ENCODE data around the gene SLC31A2. TPM values are rescaled to one million over a fixed set of nuclear protein-coding genes. Genes with fewer than 3 reads are reported as not detected.

Gene SLC31A2
- total RNA-seq, 2 donors from 2014 or later = 16.3 to 23.7 TPM

DNA sequence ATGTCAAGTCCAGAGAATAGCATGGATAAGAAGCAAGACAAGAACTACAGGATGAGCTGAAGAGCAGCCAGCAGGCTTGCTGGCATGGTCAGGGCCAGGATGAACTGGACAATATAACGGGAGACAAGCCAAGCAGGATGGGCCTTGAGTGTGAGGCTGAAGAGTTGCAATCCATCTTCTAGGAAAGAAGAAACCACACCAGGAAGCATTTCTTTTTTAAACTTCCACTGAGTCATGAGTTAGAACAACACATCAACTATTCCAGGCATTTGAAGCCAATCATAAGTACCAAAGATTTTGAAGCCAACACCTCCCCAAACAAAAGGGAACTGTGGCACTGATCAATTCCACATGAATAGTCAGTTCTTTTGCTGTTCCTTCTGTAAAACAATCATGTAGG lies 27.3 kb downstream of the SLC31A2 start:
- 95 to 96% methylated on average over 1 of the region's 1 CpG for WGBS, 2 donors
- H3K27me3 ChIP-seq = no peaks in the 10 kb centered on the region
- no peaks in the 10 kb centered on the region for H3K9me3 ChIP-seq
- intact Hi-C loops (cut with DNase I) = no loop called here
- peaks cover under 1 to 36% of the 10 kb centered on the region in 2 donors for H3K36me3 ChIP-seq (replicated peaks in 1 of 2; ENCODE audit: insufficient read depth in 1 of 2, low read depth in 2 of 2)
- DNase-seq (no peak), ATAC-seq (no peak)
- H3K4me1 ChIP-seq = no peaks in the 10 kb centered on the region
- no peak for TF ChIP-seq POLR2A (IDR thresholded peaks at IDR 0.05)
- TF ChIP-seq, protein P1, sequence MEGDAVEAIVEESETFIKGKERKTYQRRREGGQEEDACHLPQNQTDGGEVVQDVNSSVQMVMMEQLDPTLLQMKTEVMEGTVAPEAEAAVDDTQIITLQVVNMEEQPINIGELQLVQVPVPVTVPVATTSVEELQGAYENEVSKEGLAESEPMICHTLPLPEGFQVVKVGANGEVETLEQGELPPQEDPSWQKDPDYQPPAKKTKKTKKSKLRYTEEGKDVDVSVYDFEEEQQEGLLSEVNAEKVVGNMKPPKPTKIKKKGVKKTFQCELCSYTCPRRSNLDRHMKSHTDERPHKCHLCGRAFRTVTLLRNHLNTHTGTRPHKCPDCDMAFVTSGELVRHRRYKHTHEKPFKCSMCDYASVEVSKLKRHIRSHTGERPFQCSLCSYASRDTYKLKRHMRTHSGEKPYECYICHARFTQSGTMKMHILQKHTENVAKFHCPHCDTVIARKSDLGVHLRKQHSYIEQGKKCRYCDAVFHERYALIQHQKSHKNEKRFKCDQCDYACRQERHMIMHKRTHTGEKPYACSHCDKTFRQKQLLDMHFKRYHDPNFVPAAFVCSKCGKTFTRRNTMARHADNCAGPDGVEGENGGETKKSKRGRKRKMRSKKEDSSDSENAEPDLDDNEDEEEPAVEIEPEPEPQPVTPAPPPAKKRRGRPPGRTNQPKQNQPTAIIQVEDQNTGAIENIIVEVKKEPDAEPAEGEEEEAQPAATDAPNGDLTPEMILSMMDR (IDR thresholded peaks at IDR 0.05) = no peak
- no peak overlapping the region for H3K27ac ChIP-seq
- H3K4me3 ChIP-seq = no peak overlapping the region

DNA sequence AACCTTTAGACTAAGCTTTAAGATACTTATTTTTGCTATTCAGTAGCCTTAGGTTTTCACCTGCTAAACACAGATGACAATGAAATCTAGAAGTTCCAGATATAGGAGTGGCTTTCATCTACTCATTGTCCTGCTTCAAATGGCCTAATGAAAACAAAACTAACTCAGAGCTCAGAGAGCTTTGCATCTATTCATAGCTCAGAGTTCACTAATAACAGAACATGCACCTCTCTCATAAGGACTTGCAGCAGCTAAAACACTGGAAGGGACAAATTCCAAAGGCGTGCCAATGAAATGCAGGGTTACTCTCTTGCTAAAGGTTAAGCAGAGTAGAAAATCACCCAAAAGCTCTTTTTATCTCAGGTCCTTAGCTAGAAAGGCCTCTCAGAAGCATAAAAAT lies 29.0 kb downstream of the SLC31A2 start:
- H3K36me3 ChIP-seq (replicated peaks in 1 of 2; ENCODE audit: insufficient read depth in 1 of 2, low read depth in 2 of 2) = peaks cover 5 to 36% of the 10 kb centered on the region in 2 donors
- no peak for ATAC-seq
- 54 to 92% methylated on average over 1 of the region's 1 CpG for WGBS, 2 donors

DNA sequence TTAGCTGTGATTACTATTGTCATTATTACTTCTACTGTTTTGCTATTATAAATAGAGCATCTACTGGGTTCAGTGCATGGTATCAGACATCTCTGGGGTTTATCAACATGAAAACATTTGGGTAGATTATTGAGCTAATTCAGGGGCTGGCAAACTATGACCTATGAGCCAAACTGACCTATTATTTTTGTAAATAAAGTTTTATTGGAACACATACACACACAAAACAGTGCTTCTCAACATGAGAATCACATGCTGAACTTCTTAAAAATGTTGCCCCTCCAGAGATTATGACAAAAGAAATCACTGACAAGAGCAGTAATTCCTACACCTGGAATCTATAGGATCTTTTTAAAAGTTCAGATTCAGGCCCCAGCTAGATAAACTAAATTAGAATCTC lies 30.4 kb downstream of the SLC31A2 start:
- TF ChIP-seq POLR2A (IDR thresholded peaks at IDR 0.05) = no peak
- TF ChIP-seq, protein P1 (IDR thresholded peaks at IDR 0.05) = no peak
- no peaks in the 10 kb centered on the region for H3K27me3 ChIP-seq
- no peak overlapping the region for H3K4me3 ChIP-seq
- intact Hi-C loops (cut with DNase I) = no loop called here
- ATAC-seq (no peak), DNase-seq (no peak)
- peaks cover 7 to 40% of the 10 kb centered on the region in 2 donors for H3K36me3 ChIP-seq (replicated peaks in 1 of 2; ENCODE audit: insufficient read depth in 1 of 2, low read depth in 2 of 2)
- no peaks in the 10 kb centered on the region for H3K4me1 ChIP-seq
- no peak overlapping the region for H3K27ac ChIP-seq
- H3K9me3 ChIP-seq = no peaks in the 10 kb centered on the region

More for the DNA sequence above, 29.0 kb downstream of the SLC31A2 start:
- Histone ChIP-seq H3K9me3 (no peaks in the 10 kb centered on the region), H3K4me3 (no peak overlapping the region), H3K27ac (no peak overlapping the region), H3K4me1 (no peaks in the 10 kb centered on the region), H3K27me3 (no peaks in the 10 kb centered on the region)
- no peak for TF ChIP-seq POLR2A (IDR thresholded peaks at IDR 0.05)
- TF ChIP-seq, protein P1 (IDR thresholded peaks at IDR 0.05) = no peak
- intact Hi-C loops (cut with DNase I) = no loop called here
- DNase-seq = no peak

DNA sequence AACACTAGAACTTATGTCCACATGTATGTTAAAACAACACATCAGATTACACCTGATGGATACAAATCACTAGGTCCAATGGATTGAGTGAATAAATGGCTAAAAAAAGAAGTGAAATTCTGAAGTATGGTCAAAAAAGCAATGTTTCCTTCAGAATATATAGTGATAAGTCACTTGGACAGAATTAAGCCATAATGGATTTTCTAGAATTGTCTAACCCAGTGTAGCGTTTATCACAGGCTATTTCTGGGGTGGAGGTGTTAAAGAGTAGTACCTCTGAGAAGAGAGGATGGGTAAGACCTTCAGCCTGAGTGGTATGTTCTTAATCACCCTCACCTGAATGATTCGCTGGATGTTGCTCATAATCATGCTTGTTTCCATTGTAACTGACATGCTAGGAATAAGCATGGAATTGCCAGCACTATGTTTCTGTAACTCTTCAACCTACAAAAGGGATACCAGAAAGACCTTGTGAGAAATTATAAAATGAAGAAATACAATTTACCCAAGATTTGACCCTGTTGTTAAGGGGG lies 33.2 kb downstream of the SLC31A2 start:
- no peak for DNase-seq
- intact Hi-C loops (cut with DNase I) = no loop called here
- Histone ChIP-seq H3K27me3 (no peaks in the 10 kb centered on the region), H3K4me3 (no peak overlapping the region), H3K4me1 (no peaks in the 10 kb centered on the region), H3K27ac (no peak overlapping the region), H3K36me3 (replicated peaks in 1 of 2; ENCODE audit: insufficient read depth in 1 of 2, low read depth in 2 of 2) (peaks cover 9 to 42% of the 10 kb centered on the region in 2 donors), H3K9me3 (no peaks in the 10 kb centered on the region)
- no peak for TF ChIP-seq POLR2A (IDR thresholded peaks at IDR 0.05)
- TF ChIP-seq, protein P1 (IDR thresholded peaks at IDR 0.05) = no peak
- WGBS, 2 donors = 89 to 97% methylated on average over 2 of the region's 2 CpGs
- no peak for ATAC-seq

DNA sequence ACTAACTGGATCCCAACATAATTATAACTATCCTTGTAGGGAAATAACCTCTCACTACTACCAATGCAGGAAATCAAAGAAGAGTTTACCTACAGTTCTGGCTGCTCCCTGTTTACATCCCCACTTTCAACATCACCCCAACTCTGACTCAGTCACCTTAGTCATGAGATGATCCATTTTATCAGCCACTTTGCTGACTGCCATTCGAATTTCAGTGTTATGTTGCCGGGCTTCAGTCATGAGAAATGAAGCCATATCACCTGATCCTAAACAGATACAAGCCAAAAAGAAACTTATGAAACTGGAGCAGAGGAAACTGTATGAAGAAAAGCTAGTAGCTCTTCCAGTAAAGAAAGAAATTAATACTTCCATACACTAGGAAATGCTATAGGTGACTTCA lies 33.7 kb downstream of the SLC31A2 start:
- H3K27ac ChIP-seq = no peak overlapping the region
- H3K36me3 ChIP-seq (replicated peaks in 1 of 2; ENCODE audit: insufficient read depth in 1 of 2, low read depth in 2 of 2) = peaks cover 9 to 42% of the 10 kb centered on the region in 2 donors
- TF ChIP-seq POLR2A (IDR thresholded peaks at IDR 0.05) = no peak
- TF ChIP-seq, protein P1 (IDR thresholded peaks at IDR 0.05) = no peak
- no peaks in the 10 kb centered on the region for H3K27me3 ChIP-seq
- 74 to 90% methylated on average over 2 of the region's 2 CpGs for WGBS, 2 donors
- H3K9me3 ChIP-seq = no peaks in the 10 kb centered on the region
- intact Hi-C loops (cut with DNase I) = no loop called here
- ATAC-seq = no peak
- no peak overlapping the region for H3K4me3 ChIP-seq
- no peaks in the 10 kb centered on the region for H3K4me1 ChIP-seq
- no peak for DNase-seq

Measured in body of pancreas (tissue), 4 donors.